Nephron progenitor cell (in vitro differentiated cells): ENCODE data around the gene CNTN5.
A peak's percentile ranks its signal among the peaks of the same experiment; 100 is the strongest.

Experiments used
- DNase-seq: peaks from one replicate; pipeline ENCODE4 v3.0.0; 2021
- H3K27ac Mint-ChIP-seq: 2 replicates; pipeline ENCODE4 v1.8.0; 2021; ENCODE audit warnings: mild to moderate bottlenecking, moderate library complexity, mixed read lengths
- H3K27me3 Mint-ChIP-seq: 2 replicates; pipeline ENCODE4 v1.8.0; 2021; ENCODE audit warnings: mild to moderate bottlenecking, low read depth, mixed read lengths; ENCODE audit not compliant: poor library complexity
- H3K36me3 Mint-ChIP-seq: 2 replicates; pipeline ENCODE4 v1.8.0; 2021; ENCODE audit warnings: low read depth, mixed read lengths
- H3K4me1 Mint-ChIP-seq: 2 replicates; pipeline ENCODE4 v1.8.0; 2021; ENCODE audit warnings: mixed read lengths
- H3K4me3 Mint-ChIP-seq: 2 replicates; pipeline ENCODE4 v1.8.0; 2021; ENCODE audit warnings: mild to moderate bottlenecking, moderate library complexity, mixed read lengths
- H3K9me3 Mint-ChIP-seq: 2 replicates; pipeline ENCODE4 v1.8.0; 2021; ENCODE audit warnings: mild to moderate bottlenecking, moderate library complexity, mixed read lengths
- CTCF ChIP-seq: fragments of 200-600 bp; sonication (generic); IDR thresholded peaks from 2 replicates; pipeline ENCODE4 v1.5.0; 2021; ENCODE audit warnings: antibody characterized with exemption

The CNTN5 gene

GRCh38 chr11:99229544-99229943 lies 208.8 kb downstream of the CNTN5 start:
- Mint-ChIP-seq H3K27ac (no peak overlapping the region), H3K4me3 (no peak overlapping the region), H3K27me3 (peaks cover 3% of the 10 kb centered on the region), H3K4me1 (no peaks in the 10 kb centered on the region), H3K9me3 (peaks cover 8% of the 10 kb centered on the region), H3K36me3 (no peaks in the 10 kb centered on the region)
- DNase-seq: no peak
- TF ChIP-seq CTCF: no peak

- Mint-ChIP-seq H3K27ac (no peak overlapping the region), H3K9me3 (peaks cover 8% of the 10 kb centered on the region), H3K4me3 (no peak overlapping the region), H3K4me1 (no peaks in the 10 kb centered on the region), H3K36me3 (no peaks in the 10 kb centered on the region), H3K27me3 (peaks cover 3% of the 10 kb centered on the region)
- DNase-seq: no peak
- no peak for TF ChIP-seq CTCF
Measured at GRCh38 chr11:99234534-99234933, 213.8 kb downstream of the CNTN5 start.

- Mint-ChIP-seq H3K9me3 (no peaks in the 10 kb centered on the region), H3K4me3 (no peak overlapping the region), H3K4me1 (no peaks in the 10 kb centered on the region), H3K27ac (no peak overlapping the region), H3K36me3 (no peaks in the 10 kb centered on the region), H3K27me3 (peaks cover 3% of the 10 kb centered on the region)
- no peak for TF ChIP-seq CTCF
- no peak for DNase-seq
Measured at GRCh38 chr11:99238401-99238800, 217.7 kb downstream of the CNTN5 start.

GRCh38 chr11:99240192-99241030 lies 219.7 kb downstream of the CNTN5 start:
- no peak for DNase-seq
- Mint-ChIP-seq H3K27ac (peak overlapping the region; percentile 75), H3K4me3 (no peak overlapping the region), H3K27me3 (no peaks in the 10 kb centered on the region), H3K36me3 (no peaks in the 10 kb centered on the region), H3K4me1 (no peaks in the 10 kb centered on the region), H3K9me3 (no peaks in the 10 kb centered on the region)
- no peak for TF ChIP-seq CTCF

- H3K4me3 Mint-ChIP-seq: no peak overlapping the region
- H3K4me1 Mint-ChIP-seq: no peaks in the 10 kb centered on the region
- no peak for DNase-seq
- TF ChIP-seq CTCF: no peak
- no peaks in the 10 kb centered on the region for H3K27me3 Mint-ChIP-seq
- H3K27ac Mint-ChIP-seq: no peak overlapping the region
- H3K36me3 Mint-ChIP-seq: no peaks in the 10 kb centered on the region
- H3K9me3 Mint-ChIP-seq: no peaks in the 10 kb centered on the region
Measured at GRCh38 chr11:99241066-99241465, 220.3 kb downstream of the CNTN5 start.

- no peak overlapping the region for H3K27ac Mint-ChIP-seq
- no peaks in the 10 kb centered on the region for H3K36me3 Mint-ChIP-seq
- H3K9me3 Mint-ChIP-seq: no peaks in the 10 kb centered on the region
- no peak overlapping the region for H3K4me3 Mint-ChIP-seq
- no peaks in the 10 kb centered on the region for H3K4me1 Mint-ChIP-seq
- DNase-seq: no peak
- no peak for TF ChIP-seq CTCF
- no peaks in the 10 kb centered on the region for H3K27me3 Mint-ChIP-seq
Measured at GRCh38 chr11:99244613-99245012, 223.9 kb downstream of the CNTN5 start.
